Measurements from ENCODE around the gene TACR2. TPM values are rescaled to one million over a fixed set of nuclear protein-coding genes. Genes with fewer than 3 reads are reported as not detected.

TACR2 gene
- total and polyA plus RNA-seq, 2 donors (not counting 1 experiment from before 2014, with no cell fraction given), result 0.15 to 0.17 TPM

DNA sequence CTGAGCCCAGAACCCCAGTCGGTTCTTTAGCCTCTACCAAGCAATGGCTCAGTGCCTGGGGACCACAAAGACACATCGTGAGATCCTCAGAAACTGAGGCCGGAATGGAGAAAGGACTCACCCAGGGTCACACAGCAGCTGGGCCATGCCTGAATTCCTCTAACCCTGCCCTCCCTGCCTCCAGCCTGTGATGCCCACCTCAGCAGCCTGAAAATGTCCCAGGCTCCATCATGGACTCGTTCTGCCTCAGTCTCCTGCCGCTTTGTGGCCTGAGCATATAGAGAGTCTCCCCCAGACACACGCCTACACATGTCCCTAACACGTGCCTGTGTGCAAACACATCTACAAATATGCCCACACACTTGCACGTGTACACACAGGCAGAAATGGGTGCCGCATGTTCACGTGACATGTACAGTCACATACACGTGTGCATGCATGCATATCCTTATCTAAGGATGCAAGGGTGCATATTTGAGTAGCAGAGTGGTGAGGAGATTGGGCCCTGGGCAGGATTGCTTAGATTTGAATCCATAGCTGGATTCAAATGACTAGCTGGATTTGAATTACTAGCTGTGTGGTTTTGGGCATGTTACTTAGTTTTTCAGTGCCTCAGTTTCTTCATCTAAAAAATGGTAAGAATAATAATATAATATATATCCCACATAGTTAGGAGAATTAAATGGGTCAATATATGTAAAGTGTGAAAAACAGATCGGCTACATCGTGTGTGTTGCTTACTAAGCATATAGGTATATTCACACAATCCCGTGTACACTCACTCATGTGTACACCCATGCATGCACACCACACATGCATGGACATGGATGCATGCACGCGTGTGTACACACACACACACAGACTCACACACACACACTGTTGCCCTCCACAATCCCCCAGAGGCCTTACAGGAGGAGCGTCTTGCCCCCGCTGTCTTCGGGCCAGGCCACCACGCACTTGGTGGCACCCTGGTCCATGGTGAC, 2.4 kb downstream of the TACR2 start:
- TF ChIP-seq, protein P1, sequence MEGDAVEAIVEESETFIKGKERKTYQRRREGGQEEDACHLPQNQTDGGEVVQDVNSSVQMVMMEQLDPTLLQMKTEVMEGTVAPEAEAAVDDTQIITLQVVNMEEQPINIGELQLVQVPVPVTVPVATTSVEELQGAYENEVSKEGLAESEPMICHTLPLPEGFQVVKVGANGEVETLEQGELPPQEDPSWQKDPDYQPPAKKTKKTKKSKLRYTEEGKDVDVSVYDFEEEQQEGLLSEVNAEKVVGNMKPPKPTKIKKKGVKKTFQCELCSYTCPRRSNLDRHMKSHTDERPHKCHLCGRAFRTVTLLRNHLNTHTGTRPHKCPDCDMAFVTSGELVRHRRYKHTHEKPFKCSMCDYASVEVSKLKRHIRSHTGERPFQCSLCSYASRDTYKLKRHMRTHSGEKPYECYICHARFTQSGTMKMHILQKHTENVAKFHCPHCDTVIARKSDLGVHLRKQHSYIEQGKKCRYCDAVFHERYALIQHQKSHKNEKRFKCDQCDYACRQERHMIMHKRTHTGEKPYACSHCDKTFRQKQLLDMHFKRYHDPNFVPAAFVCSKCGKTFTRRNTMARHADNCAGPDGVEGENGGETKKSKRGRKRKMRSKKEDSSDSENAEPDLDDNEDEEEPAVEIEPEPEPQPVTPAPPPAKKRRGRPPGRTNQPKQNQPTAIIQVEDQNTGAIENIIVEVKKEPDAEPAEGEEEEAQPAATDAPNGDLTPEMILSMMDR (conservative IDR thresholded peaks at IDR 0.05 in 1 of 2, IDR thresholded peaks at IDR 0.05 in 1 of 2; ENCODE audit: low read depth in 1 of 2, low read length in 2 of 2), result no peak
- no peak for TF ChIP-seq EZH2 (IDR thresholded peaks at IDR 0.05; ENCODE audit: low read length, missing control alignments)
- no peak for DNase-seq (ENCODE audit: low read depth in 2 of 2)
- no peak overlapping the region for H3K4me3 ChIP-seq (replicated peaks in 1 of 4; ENCODE audit: control extremely low read depth in 1 of 4, insufficient read depth in 1 of 4, low read depth in 3 of 4, low read length in 4 of 4)

DNA sequence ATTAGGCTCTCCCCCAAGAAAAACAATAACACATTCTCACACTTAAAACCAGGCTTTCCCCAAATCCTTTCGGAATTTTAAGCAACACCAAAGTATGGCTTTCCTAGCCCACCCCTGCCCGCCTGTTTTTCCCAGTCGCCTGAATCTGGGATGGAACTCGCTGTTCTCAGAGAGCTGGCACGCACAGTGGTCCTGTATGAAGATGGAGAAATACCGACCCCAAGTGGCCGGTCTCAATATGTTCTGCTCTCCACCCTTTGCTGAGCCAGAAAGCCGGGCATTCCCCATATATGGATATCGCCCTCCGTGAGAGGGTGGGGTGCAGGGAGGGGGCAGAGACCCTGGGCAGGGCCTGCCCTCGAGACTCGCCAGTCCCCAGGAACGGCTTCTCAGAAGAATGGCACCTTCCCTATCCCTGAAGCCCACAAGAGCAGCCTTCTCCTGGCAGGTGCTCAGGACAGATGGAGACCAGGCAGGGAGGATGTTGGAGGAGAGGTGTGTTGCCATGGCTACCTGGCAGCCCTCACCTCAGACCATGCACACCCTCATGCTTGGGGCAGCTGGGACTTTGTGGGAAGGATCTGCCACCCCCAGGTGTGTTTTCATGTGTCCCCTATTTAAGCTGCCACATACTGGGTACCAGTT, 3.4 kb downstream of the TACR2 start:
- no peak overlapping the region for H3K27ac ChIP-seq (ENCODE audit: insufficient read depth, low read length)
- H3K4me3 ChIP-seq (replicated peaks in 1 of 4; ENCODE audit: control extremely low read depth in 1 of 4, insufficient read depth in 1 of 4, low read depth in 3 of 4, low read length in 4 of 4), result no peak overlapping the region
- H3K9ac ChIP-seq (ENCODE audit: insufficient read depth, low read length), result no peak overlapping the region
- peak; percentile 56 to 79 for DNase-seq (ENCODE audit: low read depth in 2 of 2)
- H4K20me1 ChIP-seq (ENCODE audit: control insufficient read depth, extremely low read depth, insufficient read depth, low read length), result no peaks in the 10 kb centered on the region
- no peak overlapping the region for H3K4me2 ChIP-seq (ENCODE audit: extremely low read depth, insufficient read depth, low read length)
- H3K36me3 ChIP-seq (ENCODE audit: control insufficient read depth, insufficient read depth, low read length), result no peaks in the 10 kb centered on the region
- TF ChIP-seq EZH2 (IDR thresholded peaks at IDR 0.05; ENCODE audit: low read length, missing control alignments), result no peak
- TF ChIP-seq, protein P1 (conservative IDR thresholded peaks at IDR 0.05 in 1 of 2, IDR thresholded peaks at IDR 0.05 in 1 of 2; ENCODE audit: low read depth in 1 of 2, low read length in 2 of 2), result peak; percentile 74 to 76
- H3K4me1 ChIP-seq (ENCODE audit: control insufficient read depth, extremely low read depth, insufficient read depth, low read length), result no peaks in the 10 kb centered on the region
- peaks cover 3% of the 10 kb centered on the region for H3K27me3 ChIP-seq (ENCODE audit: control insufficient read depth, insufficient read depth, low read length)
- no peak overlapping the region for H2AFZ ChIP-seq (ENCODE audit: low read length)
- H3K79me2 ChIP-seq (ENCODE audit: control insufficient read depth, insufficient read depth, low read length), result no peaks in the 10 kb centered on the region
- no peaks in the 10 kb centered on the region for H3K9me3 ChIP-seq (ENCODE audit: control insufficient read depth, insufficient read depth, low read depth, low read length)

More for the DNA sequence above, 2.4 kb downstream of the TACR2 start:
- Histone ChIP-seq H3K27me3 (ENCODE audit: control insufficient read depth, insufficient read depth, low read length) (peaks cover 3% of the 10 kb centered on the region), H3K9ac (ENCODE audit: insufficient read depth, low read length) (no peak overlapping the region), H3K79me2 (ENCODE audit: control insufficient read depth, insufficient read depth, low read length) (no peaks in the 10 kb centered on the region), H3K36me3 (ENCODE audit: control insufficient read depth, insufficient read depth, low read length) (no peaks in the 10 kb centered on the region), H3K9me3 (ENCODE audit: control insufficient read depth, insufficient read depth, low read depth, low read length) (no peaks in the 10 kb centered on the region), H2AFZ (ENCODE audit: low read length) (no peak overlapping the region), H3K27ac (ENCODE audit: insufficient read depth, low read length) (no peak overlapping the region), H4K20me1 (ENCODE audit: control insufficient read depth, extremely low read depth, insufficient read depth, low read length) (no peaks in the 10 kb centered on the region), H3K4me1 (ENCODE audit: control insufficient read depth, extremely low read depth, insufficient read depth, low read length) (no peaks in the 10 kb centered on the region), H3K4me2 (ENCODE audit: extremely low read depth, insufficient read depth, low read length) (no peak overlapping the region)

DNA sequence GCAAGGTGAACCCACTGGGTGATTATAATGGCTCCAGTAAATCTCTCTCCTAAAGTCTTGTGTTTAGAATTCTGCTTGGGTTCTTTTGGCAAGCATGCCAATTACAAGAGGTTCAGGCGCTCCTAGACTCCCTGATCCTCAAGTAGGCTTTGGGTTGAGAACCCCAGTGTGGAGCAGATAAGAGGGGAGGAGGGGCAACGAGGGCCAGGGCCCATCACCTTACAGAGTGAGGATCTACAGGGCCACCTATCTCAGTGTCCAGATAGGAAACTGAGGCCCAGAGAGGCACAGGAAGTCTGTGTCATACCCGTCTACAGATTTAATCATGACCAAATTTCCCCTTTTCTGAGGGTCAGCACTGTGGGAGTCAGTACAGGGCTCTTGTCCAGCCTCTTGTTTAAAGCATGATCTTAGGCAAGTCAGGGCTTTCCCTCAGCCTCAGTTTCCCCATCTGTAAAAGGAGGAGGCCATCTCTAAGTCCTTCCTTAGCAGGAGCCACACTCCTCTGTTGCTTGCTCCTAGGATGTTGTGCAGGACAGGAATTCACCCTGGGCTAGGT, 4.4 kb downstream of the TACR2 start:
- H3K4me3 ChIP-seq (replicated peaks in 1 of 4; ENCODE audit: control extremely low read depth in 1 of 4, insufficient read depth in 1 of 4, low read depth in 3 of 4, low read length in 4 of 4), result no peak overlapping the region

More for the DNA sequence above, 4.4 kb downstream of the TACR2 start:
- TF ChIP-seq, protein P1 (conservative IDR thresholded peaks at IDR 0.05 in 1 of 2, IDR thresholded peaks at IDR 0.05 in 1 of 2; ENCODE audit: low read depth in 1 of 2, low read length in 2 of 2), result no peak
- no peak for TF ChIP-seq EZH2 (IDR thresholded peaks at IDR 0.05; ENCODE audit: low read length, missing control alignments)
- no peak overlapping the region for H2AFZ ChIP-seq (ENCODE audit: low read length)
- H4K20me1 ChIP-seq (ENCODE audit: control insufficient read depth, extremely low read depth, insufficient read depth, low read length), result no peaks in the 10 kb centered on the region
- H3K79me2 ChIP-seq (ENCODE audit: control insufficient read depth, insufficient read depth, low read length), result no peaks in the 10 kb centered on the region
- DNase-seq (ENCODE audit: low read depth in 2 of 2), result no peak
- peaks cover under 1% of the 10 kb centered on the region for H3K27me3 ChIP-seq (ENCODE audit: control insufficient read depth, insufficient read depth, low read length)
- H3K27ac ChIP-seq (ENCODE audit: insufficient read depth, low read length), result no peak overlapping the region
- no peaks in the 10 kb centered on the region for H3K36me3 ChIP-seq (ENCODE audit: control insufficient read depth, insufficient read depth, low read length)
- H3K4me1 ChIP-seq (ENCODE audit: control insufficient read depth, extremely low read depth, insufficient read depth, low read length), result peaks cover 5% of the 10 kb centered on the region
- no peak overlapping the region for H3K4me2 ChIP-seq (ENCODE audit: extremely low read depth, insufficient read depth, low read length)
- H3K9ac ChIP-seq (ENCODE audit: insufficient read depth, low read length), result no peak overlapping the region
- H3K9me3 ChIP-seq (ENCODE audit: control insufficient read depth, insufficient read depth, low read depth, low read length), result no peaks in the 10 kb centered on the region
